Measurements from ENCODE around the gene IQCK. TPM values are rescaled to one million over a fixed set of nuclear protein-coding genes. Genes with fewer than 3 reads are reported as not detected.
"Not testable (repeated sequence)": the region's sequence is repeated elsewhere in the genome, so short reads cannot be mapped to it uniquely, and the experiment has no call there.

The IQCK gene, protein sequence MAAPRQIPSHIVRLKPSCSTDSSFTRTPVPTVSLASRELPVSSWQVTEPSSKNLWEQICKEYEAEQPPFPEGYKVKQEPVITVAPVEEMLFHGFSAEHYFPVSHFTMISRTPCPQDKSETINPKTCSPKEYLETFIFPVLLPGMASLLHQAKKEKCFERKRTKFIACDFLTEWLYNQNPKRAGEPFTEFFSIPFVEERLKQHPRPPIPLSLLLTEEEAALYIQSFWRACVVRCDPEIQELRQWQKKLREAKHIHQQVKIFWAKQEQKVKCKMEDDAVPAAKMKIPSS
- 16.0 TPM for total RNA-seq
- 8.2 TPM for polyA plus RNA-seq

DNA sequence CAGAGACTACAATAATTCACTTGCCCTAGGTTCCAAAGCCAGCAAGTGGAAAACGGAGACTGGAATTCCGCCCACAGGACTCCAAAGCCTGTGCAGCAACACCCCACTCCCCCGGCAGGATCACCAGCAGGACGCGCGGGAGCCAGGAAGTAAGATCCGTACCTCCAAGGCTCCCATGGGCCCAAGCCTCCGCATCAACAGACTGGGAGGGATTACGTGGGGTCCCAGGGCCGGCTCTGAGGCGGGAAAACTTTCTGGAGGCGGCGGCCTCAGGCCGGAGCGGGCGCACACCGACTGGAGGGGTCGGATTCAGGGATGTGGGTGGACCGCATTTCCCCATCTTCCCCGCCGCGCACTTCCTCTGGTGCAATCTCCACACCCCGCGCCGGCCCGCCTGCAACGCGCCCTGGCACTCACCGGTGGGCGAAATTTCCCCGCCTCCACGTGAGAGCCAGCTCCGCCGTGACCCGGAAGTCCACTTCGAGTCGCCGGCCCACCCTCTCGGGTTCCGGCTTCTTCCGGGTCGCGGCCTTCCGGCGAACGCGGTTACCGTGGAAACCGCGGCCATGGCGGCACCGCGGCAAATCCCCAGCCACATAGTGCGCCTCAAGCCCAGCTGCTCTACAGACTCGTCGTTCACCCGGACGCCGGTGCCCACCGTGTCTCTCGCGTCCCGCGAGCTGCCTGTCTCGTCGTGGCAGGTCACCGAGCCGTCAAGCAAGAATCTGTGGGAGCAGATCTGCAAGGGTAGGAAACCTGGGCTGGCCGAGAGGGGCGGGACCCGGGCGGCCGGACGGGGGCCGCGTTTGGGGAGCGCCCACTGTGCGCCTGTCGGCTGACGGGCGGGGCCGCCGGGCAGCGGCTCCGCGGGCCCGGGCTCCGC lies at the start of gene IQCK, which contains the start of gene KNOP1:
Gene IQCK (plus strand): TSS at position 531 of the 883 bp plus-strand sequence. CDS start 36 bp downstream, at position 567.
Gene KNOP1 (minus strand): TSS at position 487 of the 883 bp plus-strand sequence. CDS start 3,192 bp downstream, outside the sequence.
- peak; percentile 48 for DNase-seq (ENCODE audit: extremely low spot score)
- Histone ChIP-seq H3K27ac (ENCODE audit: low read depth) (no peak within 1 kb of the TSS), H3K36me3 (ENCODE audit: insufficient read depth) (no peaks in the 10 kb centered on the region), H3K4me1 (ENCODE audit: insufficient read depth) (no peaks in the 10 kb centered on the region), H3K4me3 (ENCODE audit: low read depth, low read length) (peak within 1 kb of the TSS; percentile 86)
- WGBS, result under 1% methylated on average over 88 of the region's 88 CpGs

DNA sequence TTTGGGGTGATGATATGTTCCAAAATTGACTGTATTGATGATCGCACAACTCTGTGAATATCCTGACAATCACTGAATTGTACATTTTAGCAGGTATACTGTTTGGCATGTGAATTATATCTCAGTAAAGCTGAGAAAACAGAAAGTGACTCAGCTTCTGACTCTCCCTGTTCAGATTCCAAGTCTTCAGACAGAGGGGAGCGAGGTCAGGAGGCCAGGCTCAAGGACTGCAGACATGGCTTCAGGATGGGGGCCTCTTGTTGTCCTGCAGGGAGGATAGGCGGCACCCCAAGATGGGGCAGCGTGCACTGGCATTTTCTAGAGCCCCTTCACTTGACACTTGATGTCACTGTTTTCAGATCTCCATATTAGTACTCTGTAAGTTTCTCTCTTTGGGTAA lies 45.7 kb upstream of the IQCK start:
- no peak for DNase-seq (ENCODE audit: extremely low spot score)

DNA sequence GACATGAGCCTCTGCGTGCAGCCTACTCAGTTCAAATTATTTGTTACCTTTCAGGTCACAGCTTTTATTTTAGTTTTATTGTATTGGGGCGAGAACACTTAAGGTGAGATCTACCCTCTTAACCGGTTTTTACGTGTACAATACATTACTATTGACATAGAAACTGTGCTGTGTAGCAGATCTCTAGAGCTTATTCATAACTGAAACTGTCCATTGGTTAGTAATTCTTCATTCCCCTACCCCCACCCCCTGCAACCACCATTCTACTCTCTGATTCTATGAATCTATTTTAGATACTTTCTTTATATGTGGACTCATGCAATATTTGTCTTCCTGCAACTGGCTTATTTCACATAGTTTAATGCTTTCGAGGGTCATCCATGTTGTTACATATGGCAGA lies 43.6 kb upstream of the IQCK start:
- H3K36me3 ChIP-seq (ENCODE audit: insufficient read depth), result no peaks in the 10 kb centered on the region
- no peak for DNase-seq (ENCODE audit: extremely low spot score)
- 96% methylated on average over 5 of the region's 5 CpGs for WGBS

More for the DNA sequence above, 45.7 kb upstream of the IQCK start:
- H3K36me3 ChIP-seq (ENCODE audit: insufficient read depth), result no peaks in the 10 kb centered on the region
- no peak overlapping the region for H3K4me3 ChIP-seq (ENCODE audit: low read depth, low read length)
- no peak overlapping the region for H3K27ac ChIP-seq (ENCODE audit: low read depth)
- WGBS, result 97% methylated on average over 4 of the region's 4 CpGs
- no peaks in the 10 kb centered on the region for H3K4me1 ChIP-seq (ENCODE audit: insufficient read depth)

DNA sequence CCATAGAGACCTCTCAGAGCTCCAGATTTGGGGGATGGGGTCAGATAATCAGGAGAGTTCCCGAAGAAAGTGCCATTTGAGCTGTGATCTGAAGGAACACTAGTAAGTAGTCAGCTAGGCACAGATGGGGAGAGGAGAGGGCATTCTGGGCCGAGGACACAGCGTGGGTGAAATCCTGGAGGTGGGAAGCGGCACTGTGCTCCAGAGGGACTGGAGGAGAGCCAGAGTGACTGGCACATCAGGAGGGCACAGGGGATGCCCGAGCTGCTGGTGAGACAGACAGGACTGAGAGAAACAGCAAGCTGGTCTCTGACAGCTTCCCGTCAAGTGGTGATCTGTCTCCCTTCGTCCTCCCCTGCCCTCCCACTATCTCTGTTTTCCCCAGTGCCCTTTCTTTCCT lies 40.7 kb upstream of the IQCK start:
- Histone ChIP-seq H3K4me1 (ENCODE audit: insufficient read depth) (no peaks in the 10 kb centered on the region), H3K4me3 (ENCODE audit: low read depth, low read length) (no peak overlapping the region), H3K36me3 (ENCODE audit: insufficient read depth) (no peaks in the 10 kb centered on the region), H3K27ac (ENCODE audit: low read depth) (no peak overlapping the region)
- 83% methylated on average over 7 of the region's 7 CpGs for WGBS
- no peak for DNase-seq (ENCODE audit: extremely low spot score)

More for the DNA sequence above, 43.6 kb upstream of the IQCK start:
- H3K27ac ChIP-seq (ENCODE audit: low read depth), result no peak overlapping the region
- H3K4me1 ChIP-seq (ENCODE audit: insufficient read depth), result no peaks in the 10 kb centered on the region
- no peak overlapping the region for H3K4me3 ChIP-seq (ENCODE audit: low read depth, low read length)

DNA sequence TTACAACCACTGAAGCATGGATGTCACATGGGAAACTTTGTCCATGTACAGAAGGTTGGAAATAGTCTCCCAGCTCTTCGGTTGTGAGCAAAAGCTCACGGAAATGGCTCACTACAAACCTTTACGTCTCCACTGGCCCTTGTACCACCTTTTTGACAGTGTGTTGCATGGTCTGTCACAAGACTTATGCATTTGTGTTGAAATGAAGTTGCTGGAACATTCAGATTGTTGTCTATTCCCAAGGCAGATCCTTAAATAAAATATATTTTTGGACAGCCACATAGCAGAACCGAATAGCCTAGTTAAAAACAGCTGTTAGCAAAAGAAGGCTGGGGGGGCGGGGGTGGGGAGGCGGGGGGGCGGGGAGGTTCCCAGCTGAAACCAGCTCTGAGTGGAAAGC lies 39.3 kb upstream of the IQCK start:
- WGBS, result 80% methylated on average over 7 of the region's 7 CpGs
- DNase-seq (ENCODE audit: extremely low spot score), result no peak
- Histone ChIP-seq H3K4me3 (ENCODE audit: low read depth, low read length) (no peak overlapping the region), H3K4me1 (ENCODE audit: insufficient read depth) (no peaks in the 10 kb centered on the region), H3K27ac (ENCODE audit: low read depth) (no peak overlapping the region), H3K36me3 (ENCODE audit: insufficient read depth) (no peaks in the 10 kb centered on the region)

DNA sequence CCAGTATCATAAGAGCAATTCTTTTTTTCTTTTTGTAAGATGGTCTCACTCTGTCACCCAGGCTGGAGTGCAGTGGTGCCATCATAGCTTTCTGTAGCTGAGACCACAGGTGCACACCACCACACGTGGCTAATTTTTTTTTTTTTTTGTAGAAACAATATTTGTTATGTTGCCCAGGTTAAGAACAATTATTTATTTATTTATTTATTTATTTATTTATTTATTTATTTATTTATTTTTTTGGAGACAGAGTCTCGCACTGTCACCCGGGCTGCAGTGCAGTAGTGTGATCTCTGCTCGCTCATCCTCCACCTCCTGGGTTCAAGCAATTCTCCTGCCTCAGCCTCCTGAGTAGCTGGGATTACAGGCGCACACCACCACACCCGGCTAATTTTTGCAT lies 38.8 kb upstream of the IQCK start:
- H3K36me3 ChIP-seq (ENCODE audit: insufficient read depth); H3K4me1 ChIP-seq (ENCODE audit: insufficient read depth); H3K4me3 ChIP-seq (ENCODE audit: low read depth, low read length); H3K27ac ChIP-seq (ENCODE audit: low read depth); DNase-seq (ENCODE audit: extremely low spot score): not testable (repeated sequence)
- whole genome bisulfite sequencing, result 93% methylated on average over 6 of the region's 6 CpGs

DNA sequence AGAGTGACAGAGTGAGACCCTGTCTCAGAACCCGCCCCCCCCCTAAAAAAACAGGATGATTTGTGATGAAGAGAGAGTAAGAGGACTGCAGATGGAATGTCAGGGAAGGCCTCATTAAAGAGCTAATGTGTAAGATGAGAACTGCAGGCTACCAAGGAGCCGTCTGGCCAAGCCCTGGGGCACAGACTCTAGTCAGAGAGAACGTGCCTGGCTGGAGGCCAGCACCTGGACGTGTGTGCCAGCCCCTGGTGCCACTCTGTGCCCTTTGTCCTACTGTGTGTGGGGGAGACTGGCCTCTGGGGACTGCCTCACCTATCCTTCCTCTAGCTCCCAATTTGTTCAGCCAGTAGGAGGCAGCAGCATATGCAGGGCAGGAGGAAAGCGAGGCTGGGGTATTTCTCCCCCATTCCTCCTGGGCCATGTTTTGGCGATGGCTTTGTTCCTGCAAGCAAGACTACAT lies 37.2 kb upstream of the IQCK start:
- no peak for DNase-seq (ENCODE audit: extremely low spot score)
- WGBS, result 71% methylated on average over 6 of the region's 6 CpGs
- no peak overlapping the region for H3K4me3 ChIP-seq (ENCODE audit: low read depth, low read length)
- H3K4me1 ChIP-seq (ENCODE audit: insufficient read depth), result no peaks in the 10 kb centered on the region
- H3K36me3 ChIP-seq (ENCODE audit: insufficient read depth), result no peaks in the 10 kb centered on the region
- H3K27ac ChIP-seq (ENCODE audit: low read depth), result no peak overlapping the region

DNA sequence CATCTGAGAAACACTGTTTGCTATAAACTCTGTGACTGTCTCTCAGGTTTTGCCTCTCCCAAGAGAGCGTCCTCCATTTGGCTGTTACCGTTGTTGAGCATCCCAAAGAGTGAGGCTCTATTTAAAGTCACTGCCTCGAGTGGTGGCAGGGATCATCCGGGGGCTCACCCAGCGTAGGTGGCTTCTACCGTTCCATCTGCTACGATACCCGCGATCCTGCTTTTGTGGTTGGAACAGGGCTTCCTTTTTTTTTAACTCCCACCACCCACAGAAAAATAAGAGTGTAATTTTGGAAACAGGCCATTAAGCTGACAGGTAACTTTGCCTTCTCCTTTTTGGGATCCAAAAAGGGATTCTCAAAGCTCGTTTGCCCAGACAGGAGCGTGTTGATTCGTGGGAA lies 36.4 kb upstream of the IQCK start:
- H3K4me3 ChIP-seq (ENCODE audit: low read depth, low read length), result no peak overlapping the region
- no peak overlapping the region for H3K27ac ChIP-seq (ENCODE audit: low read depth)
- H3K36me3 ChIP-seq (ENCODE audit: insufficient read depth), result no peaks in the 10 kb centered on the region
- no peaks in the 10 kb centered on the region for H3K4me1 ChIP-seq (ENCODE audit: insufficient read depth)
- WGBS, result 89% methylated on average over 12 of the region's 12 CpGs
- DNase-seq (ENCODE audit: extremely low spot score), result no peak

DNA sequence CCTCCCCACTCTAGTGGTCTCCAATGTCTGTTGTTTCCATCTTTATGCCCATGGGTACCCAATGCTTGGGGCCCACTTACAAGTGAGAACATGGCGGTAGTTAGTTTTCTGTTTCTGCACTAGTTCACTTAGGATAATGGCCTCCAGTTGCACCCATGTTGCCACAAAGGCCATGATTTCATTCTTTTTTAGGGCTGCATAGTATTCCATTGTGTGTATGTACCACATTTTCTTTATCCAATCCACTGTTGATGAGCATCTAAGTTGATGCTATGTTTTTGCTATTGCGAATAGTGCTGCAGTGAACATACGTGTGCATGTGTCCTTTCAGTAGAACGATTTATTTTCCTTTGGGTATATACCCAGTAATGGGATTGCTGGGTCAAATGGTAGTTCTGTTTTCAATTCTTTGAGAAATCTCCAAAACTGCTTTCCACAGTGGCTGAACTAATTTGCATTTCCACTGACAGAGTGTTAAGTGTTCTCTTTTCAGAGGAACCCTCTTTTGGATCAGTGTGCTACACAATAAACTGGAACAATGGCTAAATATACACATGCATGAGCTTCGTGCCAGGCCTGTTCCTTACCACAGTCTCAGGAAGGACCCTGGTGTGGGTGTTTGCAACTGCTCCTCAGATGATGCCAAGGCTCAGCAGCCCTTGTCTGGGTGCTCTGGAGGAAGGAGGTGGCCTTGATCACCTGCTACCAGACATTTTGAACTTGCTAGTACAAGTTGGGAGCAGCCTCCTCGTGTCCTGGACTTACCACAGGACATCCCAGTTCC lies 34.4 kb upstream of the IQCK start:
- Histone ChIP-seq H3K36me3 (ENCODE audit: insufficient read depth) (no peaks in the 10 kb centered on the region), H3K27ac (ENCODE audit: low read depth) (no peak overlapping the region), H3K4me1 (ENCODE audit: insufficient read depth) (no peaks in the 10 kb centered on the region), H3K4me3 (ENCODE audit: low read depth, low read length) (no peak overlapping the region)
- WGBS, result 95% methylated on average over 6 of the region's 6 CpGs
- no peak for DNase-seq (ENCODE audit: extremely low spot score)

DNA sequence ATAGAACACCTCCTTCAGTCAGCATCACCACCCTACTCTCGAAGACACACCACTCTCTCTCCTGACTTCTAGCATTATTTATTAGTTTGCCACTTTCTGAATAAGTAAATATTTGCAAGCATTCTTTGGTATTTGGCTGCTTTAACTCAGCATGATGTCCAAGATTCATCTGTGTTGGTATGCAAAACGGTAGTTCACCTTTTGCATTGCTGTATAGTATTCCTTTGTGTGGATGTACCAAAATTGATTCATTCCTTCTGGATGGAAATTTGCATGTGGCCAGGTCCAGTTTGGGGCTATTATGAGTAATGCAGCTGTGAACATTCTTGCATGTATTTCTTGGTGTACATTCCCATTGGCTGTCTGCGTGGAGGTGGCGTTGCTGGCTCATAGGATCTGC lies 32.9 kb upstream of the IQCK start:
- no peak for DNase-seq (ENCODE audit: extremely low spot score)
- Histone ChIP-seq H3K27ac (ENCODE audit: low read depth) (no peak overlapping the region), H3K4me1 (ENCODE audit: insufficient read depth) (no peaks in the 10 kb centered on the region), H3K36me3 (ENCODE audit: insufficient read depth) (no peaks in the 10 kb centered on the region), H3K4me3 (ENCODE audit: low read depth, low read length) (no peak overlapping the region)
- 98% methylated on average over 4 of the region's 4 CpGs for WGBS

DNA sequence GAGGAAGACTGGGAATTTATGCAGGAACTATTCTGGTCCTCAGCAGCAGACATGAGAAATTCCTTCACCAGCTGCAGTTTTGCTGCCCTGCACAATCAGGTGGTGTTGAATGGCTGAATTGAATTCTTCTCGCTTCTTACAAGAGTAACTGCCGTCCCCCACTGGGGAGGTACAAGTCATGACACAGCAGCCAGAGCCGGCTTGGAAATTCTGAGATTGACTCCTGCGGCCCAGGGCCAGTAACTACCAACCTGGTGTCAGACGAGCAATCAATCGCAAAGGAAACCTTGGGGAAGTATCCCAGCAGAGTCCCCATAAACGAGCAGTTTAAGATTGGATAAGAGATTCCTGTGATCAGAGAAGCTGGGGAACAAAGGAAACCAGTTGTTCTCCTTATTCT lies 30.8 kb upstream of the IQCK start:
- Histone ChIP-seq H3K36me3 (ENCODE audit: insufficient read depth) (no peaks in the 10 kb centered on the region), H3K4me3 (ENCODE audit: low read depth, low read length) (no peak overlapping the region), H3K27ac (ENCODE audit: low read depth) (no peak overlapping the region), H3K4me1 (ENCODE audit: insufficient read depth) (no peaks in the 10 kb centered on the region)
- DNase-seq (ENCODE audit: extremely low spot score), result no peak
- WGBS, result 78% methylated on average over 7 of the region's 7 CpGs

DNA sequence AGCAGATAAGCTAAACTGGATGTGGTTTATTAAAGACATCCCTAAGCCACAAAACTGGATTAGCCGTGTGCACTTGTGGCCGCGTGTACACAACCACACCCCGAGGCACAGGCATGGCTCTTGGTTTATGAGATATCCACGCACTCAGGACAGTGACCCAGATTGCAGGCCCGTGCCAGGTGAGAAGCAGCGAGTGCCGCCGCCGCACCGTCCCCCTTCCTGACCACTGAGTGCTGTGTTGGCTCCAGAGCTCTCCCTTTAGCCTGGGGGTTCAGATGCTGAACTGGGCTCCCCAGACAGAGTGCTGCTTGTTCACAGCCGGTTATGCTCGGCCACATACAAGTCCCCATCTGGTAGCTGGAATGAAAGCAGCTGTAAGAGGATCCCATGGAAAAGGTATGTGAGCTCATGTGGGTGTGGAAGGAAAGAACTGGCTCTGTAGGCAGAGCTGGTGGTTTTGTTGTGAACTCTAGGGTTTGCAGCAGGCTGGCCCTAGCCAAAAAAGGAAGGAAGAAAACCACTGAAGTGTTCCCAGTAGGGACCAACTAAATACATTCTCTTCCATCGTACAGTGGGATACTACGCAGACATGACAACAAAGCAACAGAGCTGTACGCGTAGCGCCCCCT lies 29.6 kb upstream of the IQCK start:
- no peak for DNase-seq (ENCODE audit: extremely low spot score)
- no peak overlapping the region for H3K27ac ChIP-seq (ENCODE audit: low read depth)

DNA sequence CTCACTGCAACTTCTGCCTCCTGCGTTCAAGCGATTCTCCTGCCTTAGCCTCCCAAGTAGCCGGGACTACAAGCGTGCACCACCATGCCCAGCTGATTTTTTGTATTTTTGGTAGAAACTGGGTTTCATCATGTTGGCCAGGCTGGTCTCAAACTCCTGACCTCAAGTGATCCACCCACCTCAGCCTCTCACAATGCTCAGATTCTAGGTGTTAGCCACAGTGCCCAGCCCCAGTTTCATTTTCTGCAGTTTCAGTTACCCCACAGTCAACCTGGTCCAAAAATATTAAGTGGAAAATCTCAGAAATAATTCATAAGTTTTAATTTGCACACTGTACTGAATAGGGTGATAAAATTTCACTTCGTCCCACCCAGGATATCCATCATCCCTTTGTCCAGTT lies 28.7 kb upstream of the IQCK start:
- H3K27ac ChIP-seq (ENCODE audit: low read depth), result no peak overlapping the region
- H3K4me3 ChIP-seq (ENCODE audit: low read depth, low read length), result no peak overlapping the region
- no peaks in the 10 kb centered on the region for H3K36me3 ChIP-seq (ENCODE audit: insufficient read depth)
- H3K4me1 ChIP-seq (ENCODE audit: insufficient read depth), result no peaks in the 10 kb centered on the region
- no peak for DNase-seq (ENCODE audit: extremely low spot score)
- 97% methylated on average over 5 of the region's 5 CpGs for WGBS

More for the DNA sequence above, 29.6 kb upstream of the IQCK start:
- no peaks in the 10 kb centered on the region for H3K4me1 ChIP-seq (ENCODE audit: insufficient read depth)
- no peak overlapping the region for H3K4me3 ChIP-seq (ENCODE audit: low read depth, low read length)
- no peaks in the 10 kb centered on the region for H3K36me3 ChIP-seq (ENCODE audit: insufficient read depth)
- WGBS, result 90% methylated on average over 18 of the region's 18 CpGs

Measured in urinary bladder (tissue), 4 donors.